ENCODE data around the gene RIPOR2. TPM values are rescaled to one million over a fixed set of nuclear protein-coding genes. Genes with fewer than 3 reads are reported as not detected.
"Not testable (repeated sequence)": the region's sequence is repeated elsewhere in the genome, so short reads cannot be mapped to it uniquely, and the experiment has no call there.

Gene RIPOR2
- total RNA-seq, 1 donor from 2014 or later: 9.9 TPM

GRCh38 chr6:24953726-24954125 lies 18.0 kb upstream of the RIPOR2 start:
- H3K9ac ChIP-seq (ENCODE audit: low read depth in 1 of 3, low read length in 3 of 3): no peak overlapping the region
- no peaks in the 10 kb centered on the region for H3K9me3 ChIP-seq (ENCODE audit: control insufficient read depth in 3 of 3, low read length in 3 of 3)
- no peak overlapping the region for H3K4me3 ChIP-seq (ENCODE audit: low read length in 3 of 3)
- H3K4me1 ChIP-seq (ENCODE audit: control insufficient read depth in 3 of 3, insufficient read depth in 3 of 3, low read length in 3 of 3): no peaks in the 10 kb centered on the region
- H3K27ac ChIP-seq (ENCODE audit: low read depth, low read length): no peak overlapping the region
- H3K36me3 ChIP-seq (ENCODE audit: control insufficient read depth in 3 of 3, insufficient read depth in 3 of 3, low read length in 3 of 3): no peaks in the 10 kb centered on the region
- H3K27me3 ChIP-seq (ENCODE audit: control insufficient read depth in 3 of 3, insufficient read depth in 3 of 3, low read length in 3 of 3): no peaks in the 10 kb centered on the region

DNA sequence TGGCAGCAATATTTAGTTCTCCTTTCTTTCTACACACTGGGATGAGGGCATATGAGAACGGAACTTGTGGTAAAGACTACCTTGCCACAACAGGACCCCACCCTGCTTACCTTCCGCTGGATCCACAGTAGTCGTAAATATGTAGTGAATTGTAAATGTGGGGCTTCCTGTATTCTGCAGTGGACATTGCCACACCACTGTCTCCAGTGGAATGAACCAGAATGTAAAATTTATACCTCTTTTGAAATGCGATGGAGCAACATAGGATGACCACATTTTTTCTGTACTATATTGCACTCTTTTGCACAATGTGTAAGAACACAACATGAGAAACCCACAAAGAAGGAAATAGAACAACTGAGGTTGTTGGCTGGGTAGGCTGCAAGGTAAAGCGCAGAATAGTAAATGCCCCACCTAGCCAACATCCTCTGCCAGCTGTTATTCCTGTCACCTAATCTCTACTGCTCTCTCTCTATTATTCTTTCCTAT lies 16.1 kb upstream of the RIPOR2 start:
- Histone ChIP-seq H3K4me1 (ENCODE audit: control insufficient read depth in 3 of 3, insufficient read depth in 3 of 3, low read length in 3 of 3) (no peaks in the 10 kb centered on the region), H3K4me3 (ENCODE audit: low read length in 3 of 3) (no peak overlapping the region), H3K27me3 (ENCODE audit: control insufficient read depth in 3 of 3, insufficient read depth in 3 of 3, low read length in 3 of 3) (no peaks in the 10 kb centered on the region), H3K36me3 (ENCODE audit: control insufficient read depth in 3 of 3, insufficient read depth in 3 of 3, low read length in 3 of 3) (no peaks in the 10 kb centered on the region), H3K9ac (ENCODE audit: low read depth in 1 of 3, low read length in 3 of 3) (no peak overlapping the region), H3K9me3 (ENCODE audit: control insufficient read depth in 3 of 3, low read length in 3 of 3) (no peaks in the 10 kb centered on the region), H3K27ac (ENCODE audit: low read depth, low read length) (no peak overlapping the region)

DNA sequence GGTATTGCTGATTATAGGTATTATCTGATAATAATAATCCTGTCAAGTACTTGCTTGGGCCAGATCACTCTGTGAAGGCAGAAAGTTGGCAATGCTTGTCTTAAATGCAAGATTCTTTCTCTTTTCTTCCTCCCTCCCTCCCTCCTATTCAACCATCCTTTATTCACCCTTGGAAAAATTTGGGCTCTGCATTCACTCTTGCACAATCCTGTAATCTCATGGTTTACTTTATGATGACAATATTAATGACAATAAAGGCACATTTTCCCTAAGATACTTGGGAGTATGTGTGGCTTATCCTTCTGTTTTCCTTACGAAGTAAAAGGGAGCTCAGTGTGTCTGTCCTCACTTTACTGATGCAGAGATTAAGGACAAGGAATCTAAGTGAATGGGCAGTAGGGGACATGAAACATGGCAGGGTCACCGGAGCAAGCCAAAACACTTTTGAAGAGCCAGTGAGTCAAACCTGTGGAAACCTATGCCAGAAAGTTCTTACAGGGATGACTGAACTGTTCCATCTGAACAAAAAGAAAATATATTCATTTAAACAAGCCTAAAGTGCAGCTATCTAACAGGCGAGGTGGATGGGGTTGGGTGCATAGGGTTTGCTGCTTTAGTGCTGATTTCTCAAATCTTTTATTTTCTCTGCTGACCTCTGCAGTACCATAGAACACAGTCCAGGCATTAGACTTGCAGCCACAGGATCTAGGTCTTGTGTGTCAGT lies 14.6 kb upstream of the RIPOR2 start:
- H3K27ac ChIP-seq (ENCODE audit: low read depth, low read length): no peak overlapping the region
- no peaks in the 10 kb centered on the region for H3K4me1 ChIP-seq (ENCODE audit: control insufficient read depth in 3 of 3, insufficient read depth in 3 of 3, low read length in 3 of 3)
- H3K9me3 ChIP-seq (ENCODE audit: control insufficient read depth in 3 of 3, low read length in 3 of 3): no peaks in the 10 kb centered on the region
- H3K36me3 ChIP-seq (ENCODE audit: control insufficient read depth in 3 of 3, insufficient read depth in 3 of 3, low read length in 3 of 3): no peaks in the 10 kb centered on the region
- H3K27me3 ChIP-seq (ENCODE audit: control insufficient read depth in 3 of 3, insufficient read depth in 3 of 3, low read length in 3 of 3): no peaks in the 10 kb centered on the region
- H3K4me3 ChIP-seq (ENCODE audit: low read length in 3 of 3): no peak overlapping the region
- H3K9ac ChIP-seq (ENCODE audit: low read depth in 1 of 3, low read length in 3 of 3): no peak overlapping the region

- Histone ChIP-seq H3K9ac (ENCODE audit: low read depth in 1 of 3, low read length in 3 of 3) (no peak overlapping the region), H3K36me3 (ENCODE audit: control insufficient read depth in 3 of 3, insufficient read depth in 3 of 3, low read length in 3 of 3) (no peaks in the 10 kb centered on the region), H3K4me1 (ENCODE audit: control insufficient read depth in 3 of 3, insufficient read depth in 3 of 3, low read length in 3 of 3) (no peaks in the 10 kb centered on the region), H3K4me3 (ENCODE audit: low read length in 3 of 3) (no peak overlapping the region), H3K9me3 (ENCODE audit: control insufficient read depth in 3 of 3, low read length in 3 of 3) (peaks cover 0 to 2% (median under 1%) of the 10 kb centered on the region in 3 donors), H3K27me3 (ENCODE audit: control insufficient read depth in 3 of 3, insufficient read depth in 3 of 3, low read length in 3 of 3) (no peaks in the 10 kb centered on the region), H3K27ac (ENCODE audit: low read depth, low read length) (no peak overlapping the region)
Measured at GRCh38 chr6:24949020-24949569, 13.3 kb upstream of the RIPOR2 start.

GRCh38 chr6:24948261-24948660 lies 12.5 kb upstream of the RIPOR2 start:
- not testable (repeated sequence) for H3K9me3 ChIP-seq (ENCODE audit: control insufficient read depth in 3 of 3, low read length in 3 of 3); H3K27me3 ChIP-seq (ENCODE audit: control insufficient read depth in 3 of 3, insufficient read depth in 3 of 3, low read length in 3 of 3); H3K4me3 ChIP-seq (ENCODE audit: low read length in 3 of 3); H3K27ac ChIP-seq (ENCODE audit: low read depth, low read length); H3K4me1 ChIP-seq (ENCODE audit: control insufficient read depth in 3 of 3, insufficient read depth in 3 of 3, low read length in 3 of 3); H3K9ac ChIP-seq (ENCODE audit: low read depth in 1 of 3, low read length in 3 of 3); H3K36me3 ChIP-seq (ENCODE audit: control insufficient read depth in 3 of 3, insufficient read depth in 3 of 3, low read length in 3 of 3)

DNA sequence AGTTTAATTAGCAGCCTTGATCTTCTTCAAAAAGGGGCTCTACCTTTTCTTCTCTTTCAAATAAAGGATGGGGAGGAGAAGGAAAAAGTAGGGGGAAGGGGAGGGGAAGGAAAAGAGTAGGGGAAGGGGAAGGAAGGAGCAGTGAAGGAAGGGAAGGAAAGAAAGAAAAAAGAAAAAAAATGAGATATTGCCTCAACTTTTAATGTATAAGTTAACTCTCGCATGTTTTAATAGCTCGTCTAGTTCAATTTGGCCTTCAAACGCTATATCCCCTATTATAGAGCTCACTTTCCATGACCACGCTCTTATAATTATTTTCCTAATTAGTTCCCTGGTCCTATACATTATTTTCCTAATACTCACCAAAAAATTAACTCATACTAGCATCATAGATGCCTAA lies 11.9 kb upstream of the RIPOR2 start:
- Histone ChIP-seq H3K27me3 (ENCODE audit: control insufficient read depth in 3 of 3, insufficient read depth in 3 of 3, low read length in 3 of 3) (no peaks in the 10 kb centered on the region), H3K9me3 (ENCODE audit: control insufficient read depth in 3 of 3, low read length in 3 of 3) (peaks cover 0 to 2% (median 2%) of the 10 kb centered on the region in 3 donors), H3K4me3 (ENCODE audit: low read length in 3 of 3) (no peak overlapping the region), H3K9ac (ENCODE audit: low read depth in 1 of 3, low read length in 3 of 3) (no peak overlapping the region), H3K4me1 (ENCODE audit: control insufficient read depth in 3 of 3, insufficient read depth in 3 of 3, low read length in 3 of 3) (no peaks in the 10 kb centered on the region), H3K27ac (ENCODE audit: low read depth, low read length) (no peak overlapping the region), H3K36me3 (ENCODE audit: control insufficient read depth in 3 of 3, insufficient read depth in 3 of 3, low read length in 3 of 3) (no peaks in the 10 kb centered on the region)

- Histone ChIP-seq H3K9me3 (ENCODE audit: control insufficient read depth in 3 of 3, low read length in 3 of 3) (peaks cover 0 to 2% (median 2%) of the 10 kb centered on the region in 3 donors), H3K36me3 (ENCODE audit: control insufficient read depth in 3 of 3, insufficient read depth in 3 of 3, low read length in 3 of 3) (no peaks in the 10 kb centered on the region), H3K27me3 (ENCODE audit: control insufficient read depth in 3 of 3, insufficient read depth in 3 of 3, low read length in 3 of 3) (no peaks in the 10 kb centered on the region), H3K27ac (ENCODE audit: low read depth, low read length) (no peak overlapping the region), H3K4me1 (ENCODE audit: control insufficient read depth in 3 of 3, insufficient read depth in 3 of 3, low read length in 3 of 3) (no peaks in the 10 kb centered on the region), H3K4me3 (ENCODE audit: low read length in 3 of 3) (no peak overlapping the region), H3K9ac (ENCODE audit: low read depth in 1 of 3, low read length in 3 of 3) (no peak overlapping the region)
Measured at GRCh38 chr6:24945054-24945453, 9.3 kb upstream of the RIPOR2 start.

DNA sequence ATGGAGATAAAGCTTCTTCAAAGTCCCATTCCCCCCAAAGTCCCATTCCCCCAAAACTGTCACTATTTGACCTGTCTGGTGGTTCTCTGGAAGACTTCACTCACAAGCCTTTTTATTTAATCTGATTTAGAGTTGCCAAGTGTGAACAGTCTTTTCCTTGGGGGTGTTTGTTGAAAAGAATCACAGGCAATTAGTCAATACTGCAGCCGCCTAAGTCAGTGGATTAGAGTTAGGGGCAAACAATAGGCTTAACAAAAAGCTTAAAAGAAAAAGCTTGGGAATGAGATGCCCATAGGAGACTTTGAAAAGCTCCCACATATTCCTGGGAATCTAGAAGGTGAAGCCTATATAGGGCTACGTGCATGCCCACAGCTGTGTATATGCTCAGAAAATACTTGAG lies 8.0 kb upstream of the RIPOR2 start:
- Histone ChIP-seq H3K4me1 (ENCODE audit: control insufficient read depth in 3 of 3, insufficient read depth in 3 of 3, low read length in 3 of 3) (no peaks in the 10 kb centered on the region), H3K9ac (ENCODE audit: low read depth in 1 of 3, low read length in 3 of 3) (no peak overlapping the region), H3K27ac (ENCODE audit: low read depth, low read length) (no peak overlapping the region), H3K9me3 (ENCODE audit: control insufficient read depth in 3 of 3, low read length in 3 of 3) (peaks cover 0 to 2% (median 2%) of the 10 kb centered on the region in 3 donors), H3K4me3 (ENCODE audit: low read length in 3 of 3) (no peak overlapping the region), H3K27me3 (ENCODE audit: control insufficient read depth in 3 of 3, insufficient read depth in 3 of 3, low read length in 3 of 3) (no peaks in the 10 kb centered on the region), H3K36me3 (ENCODE audit: control insufficient read depth in 3 of 3, insufficient read depth in 3 of 3, low read length in 3 of 3) (no peaks in the 10 kb centered on the region)

DNA sequence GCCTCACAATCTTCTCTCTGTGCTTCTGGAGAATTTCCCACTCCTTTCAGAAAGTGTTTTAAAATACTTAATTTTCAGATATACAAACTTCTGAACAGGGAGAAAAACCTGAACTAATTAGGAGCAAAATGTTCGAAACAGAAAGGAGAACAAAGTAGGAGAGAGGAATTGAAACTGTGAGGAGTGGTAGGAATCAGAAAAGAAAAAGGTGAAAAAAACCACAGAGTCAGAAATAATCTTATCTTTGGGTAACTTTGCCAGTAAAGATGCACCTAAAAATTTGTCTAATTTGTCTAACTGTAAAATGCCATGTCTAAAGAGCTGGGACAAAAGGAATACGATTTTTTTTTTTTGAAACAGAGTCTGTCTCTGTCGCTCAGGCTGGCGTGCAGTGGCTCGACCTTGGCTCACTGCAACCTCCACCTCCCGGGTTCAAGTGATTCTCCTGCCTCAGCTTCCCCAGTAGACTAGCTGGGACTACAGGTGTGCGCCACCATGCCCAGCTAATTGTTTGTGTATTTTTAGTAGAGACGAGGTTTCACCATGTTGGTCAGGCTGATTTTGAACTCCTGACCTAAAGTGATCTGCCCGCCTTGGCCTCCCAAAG lies 4.7 kb upstream of the RIPOR2 start:
- Histone ChIP-seq H3K36me3 (ENCODE audit: control insufficient read depth in 3 of 3, insufficient read depth in 3 of 3, low read length in 3 of 3) (no peaks in the 10 kb centered on the region), H3K9ac (ENCODE audit: low read depth in 1 of 3, low read length in 3 of 3) (no peak overlapping the region), H3K27ac (ENCODE audit: low read depth, low read length) (no peak overlapping the region)

DNA sequence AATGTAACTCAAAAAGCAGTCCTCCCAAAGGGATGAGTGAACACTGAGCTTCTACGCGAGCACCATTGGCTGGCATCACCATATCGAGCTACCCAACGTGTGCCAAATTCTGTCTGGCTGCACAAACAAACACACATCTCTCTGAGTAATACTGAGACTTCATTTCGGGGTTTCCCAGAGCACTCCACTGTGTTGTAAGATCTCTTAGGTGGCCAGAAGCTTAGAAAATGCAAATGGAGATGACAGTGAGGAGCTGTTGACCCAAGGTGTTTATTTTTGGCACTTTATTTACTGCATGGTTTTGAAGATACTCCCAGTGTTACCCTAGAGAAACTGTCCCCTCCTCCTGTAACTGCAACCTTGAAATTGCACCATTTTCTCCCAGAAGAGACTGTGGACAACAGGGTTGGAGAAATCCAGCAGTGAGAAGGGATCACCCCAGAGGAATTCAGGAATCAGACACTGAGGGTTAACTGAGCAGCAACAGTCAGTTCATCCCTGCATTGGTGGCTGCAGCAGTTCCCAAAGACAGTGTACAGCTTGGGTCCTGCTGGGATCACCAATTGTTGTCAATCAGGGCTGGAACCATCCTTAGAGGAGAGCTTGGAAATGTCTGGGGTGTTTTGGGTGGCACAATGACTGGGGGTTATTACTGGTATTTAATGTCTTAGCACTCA lies 1.0 kb upstream of the RIPOR2 start:
- Histone ChIP-seq H3K4me1 (ENCODE audit: control insufficient read depth in 3 of 3, insufficient read depth in 3 of 3, low read length in 3 of 3) (peaks cover 2 to 6% (median 2%) of the 10 kb centered on the region in 3 donors), H3K27ac (ENCODE audit: low read depth, low read length) (no peak overlapping the region), H3K9me3 (ENCODE audit: control insufficient read depth in 3 of 3, low read length in 3 of 3) (no peaks in the 10 kb centered on the region), H3K9ac (ENCODE audit: low read depth in 1 of 3, low read length in 3 of 3) (no peak overlapping the region), H3K36me3 (ENCODE audit: control insufficient read depth in 3 of 3, insufficient read depth in 3 of 3, low read length in 3 of 3) (no peaks in the 10 kb centered on the region), H3K4me3 (ENCODE audit: low read length in 3 of 3) (no peak overlapping the region), H3K27me3 (ENCODE audit: control insufficient read depth in 3 of 3, insufficient read depth in 3 of 3, low read length in 3 of 3) (no peaks in the 10 kb centered on the region)

More for the DNA sequence above, 4.7 kb upstream of the RIPOR2 start:
- Histone ChIP-seq H3K4me3 (ENCODE audit: low read length in 3 of 3) (no peak overlapping the region), H3K4me1 (ENCODE audit: control insufficient read depth in 3 of 3, insufficient read depth in 3 of 3, low read length in 3 of 3) (no peaks in the 10 kb centered on the region), H3K9me3 (ENCODE audit: control insufficient read depth in 3 of 3, low read length in 3 of 3) (peaks cover 0 to 2% (median 2%) of the 10 kb centered on the region in 3 donors), H3K27me3 (ENCODE audit: control insufficient read depth in 3 of 3, insufficient read depth in 3 of 3, low read length in 3 of 3) (no peaks in the 10 kb centered on the region)
